A673 (cell line): ENCODE data around the gene CREBZF. TPM values are rescaled to one million over a fixed set of nuclear protein-coding genes. Genes with fewer than 3 reads are reported as not detected.

Experiments
- BruUV-seq: library from RNA; stranded (reverse); fragments of 400-500 nt; replicated peaks from 2 replicates; lab custom pipeline; 2021; lab: Mats Ljungman, UMichigan
- CTCF ChIA-PET: fragments of 300-600 bp; sonication (Branson Sonifier 250); formaldehyde crosslinking; loops from one replicate; lab custom pipeline; 2022; ENCODE audit warnings: antibody characterized with exemption; lab: Charles Lee
- POLR2A ChIA-PET: fragments of 300-600 bp; sonication (Branson Sonifier 250); formaldehyde crosslinking; loops from one replicate; lab custom pipeline; 2022; ENCODE audit warnings: antibody characterized with exemption; ENCODE audit not compliant: low non-redundant PET; lab: Charles Lee
- DNase-seq: peaks from one replicate; pipeline ENCODE4 v3.0.0-alpha.2; 2015; ENCODE audit warnings: low spot score
- H3K27ac ChIP-seq: fragments of 200-600 bp; sonication (generic); 2 replicates; pipeline ENCODE4 v1.5.1; 2016; ENCODE audit warnings: mixed run types, low read depth, mild to moderate bottlenecking, mixed read lengths, antibody characterized with exemption, low read length; ENCODE audit not compliant: poor library complexity, severe bottlenecking
- H3K27me3 ChIP-seq: fragments of 200-600 bp; sonication (generic); replicated peaks from 2 replicates; pipeline ENCODE4 v1.6.1; 2017; ENCODE audit warnings: mixed run types, low read depth, mild to moderate bottlenecking, mixed read lengths, antibody characterized with exemption, low read length; ENCODE audit not compliant: insufficient read depth, poor library complexity
- H3K36me3 ChIP-seq: fragments of 200-600 bp; sonication (generic); 2 replicates; pipeline ENCODE4 v1.6.1; 2016; ENCODE audit warnings: mixed run types, mild to moderate bottlenecking, mixed read lengths, antibody characterized with exemption, low read length; ENCODE audit not compliant: insufficient read depth, poor library complexity, severe bottlenecking
- H3K4me1 ChIP-seq: fragments of 200-600 bp; sonication (generic); 2 replicates; pipeline ENCODE4 v1.6.1; 2017; ENCODE audit warnings: mixed run types, mild to moderate bottlenecking, mixed read lengths, antibody characterized with exemption, low read length; ENCODE audit not compliant: insufficient read depth, poor library complexity, severe bottlenecking
- H3K4me3 ChIP-seq: fragments of 200-600 bp; sonication (generic); 2 replicates; pipeline ENCODE4 v1.5.1; 2016; ENCODE audit warnings: low read depth, mixed run types, mild to moderate bottlenecking, mixed read lengths, low read length; ENCODE audit not compliant: poor library complexity, severe bottlenecking
- H3K9me3 ChIP-seq: fragments of 200-600 bp; sonication (generic); 2 replicates; pipeline ENCODE4 v1.6.1; 2016; ENCODE audit warnings: mixed run types, low read depth, mild to moderate bottlenecking, mixed read lengths, antibody characterized with exemption, low read length; ENCODE audit not compliant: poor library complexity, severe bottlenecking
- EZH2 ChIP-seq: fragments of 200-600 bp; sonication (generic); IDR thresholded peaks from 2 replicates; pipeline ENCODE4 v1.6.1; 2017; ENCODE audit warnings: borderline replicate concordance, low read depth, mild to moderate bottlenecking, mixed read lengths, antibody characterized with exemption, low read length; ENCODE audit not compliant: poor library complexity, severe bottlenecking
- intact Hi-C: fragments of 100-400 bp; cut with micrococcal nuclease; formaldehyde crosslinking; loops from one replicate; pipeline ENCODE4 v1.10.0; 2022; ENCODE audit not compliant: unreplicated experiment
- total RNA-seq: library from RNA; stranded (reverse); gene quantifications from 2 replicates; pipeline ENCODE4 v1.2.3, GENCODE V29; 2021
- TF ChIP-seq, protein P1 (sequence below): fragments of 300-800, 200-600 bp; sonication (generic); conservative IDR thresholded peaks from 2 replicates; pipeline ENCODE4 v1.5.1; 2017; ENCODE audit warnings: low read depth, mild to moderate bottlenecking, antibody characterized with exemption, low read length, moderate library complexity, mixed read lengths

CREBZF gene
- total RNA-seq, 1 experiment from 2014 or later = 76.6 TPM

DNA sequence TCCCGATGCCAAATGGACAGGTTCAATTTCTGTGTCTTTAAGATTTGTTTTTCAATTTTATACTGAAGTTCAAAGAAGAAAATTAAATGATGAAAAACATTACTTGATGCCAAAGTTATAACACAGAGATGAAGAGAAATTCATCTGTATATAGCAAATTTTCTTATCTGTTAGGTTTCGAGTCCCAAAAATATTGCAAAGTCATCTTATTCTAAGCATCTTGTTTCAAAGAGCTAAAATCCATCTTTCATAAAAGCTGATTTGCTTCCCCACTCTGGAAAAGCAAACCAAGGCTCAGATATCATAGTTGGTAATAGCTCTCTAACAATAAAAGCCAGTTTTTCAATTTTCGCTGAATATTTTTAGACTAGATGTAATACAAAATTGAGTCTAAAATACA, 40.0 kb upstream of the CREBZF start:
- intact Hi-C loops = no loop called here
- ChIA-PET POLR2A (no interaction called here), CTCF (no interaction called here)

DNA sequence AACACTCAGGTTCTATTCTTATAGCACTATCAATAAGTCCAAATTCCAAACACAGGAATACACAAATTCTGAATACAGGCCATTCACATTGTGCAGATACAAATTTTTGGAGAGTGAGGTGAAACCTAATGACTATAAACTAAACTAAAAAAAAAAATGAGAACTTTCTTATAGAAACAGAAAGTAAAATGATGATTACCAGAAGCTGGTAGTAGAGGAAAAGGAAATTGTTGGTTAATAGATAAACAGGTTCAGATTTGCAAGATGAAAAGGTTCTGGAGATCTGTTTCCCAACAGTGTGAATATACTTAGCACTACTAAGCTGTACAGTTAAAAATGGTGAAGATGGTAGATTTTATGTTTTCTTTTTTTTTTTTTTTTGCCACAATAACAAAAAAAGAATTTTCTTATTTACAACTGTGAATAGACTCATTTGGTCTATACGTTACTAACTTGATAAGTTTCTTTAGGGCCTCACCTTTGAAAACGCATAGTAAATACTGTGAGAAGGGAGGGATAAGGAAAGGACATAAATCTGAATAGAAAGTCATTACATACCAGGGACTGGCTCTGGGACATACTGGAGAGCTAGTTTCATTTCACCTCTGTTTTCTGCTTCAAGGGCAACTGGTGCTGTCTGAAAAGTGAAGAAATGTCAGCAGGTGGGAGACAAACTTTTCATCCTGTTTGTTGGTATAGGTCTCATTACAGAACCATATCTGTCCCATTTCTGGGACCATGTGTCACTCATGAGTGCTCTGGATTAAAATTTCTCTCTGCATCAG, 35.2 kb upstream of the CREBZF start:
- Histone ChIP-seq H3K27me3 (peaks cover 45% of the 10 kb centered on the region), H3K27ac (no peak overlapping the region), H3K4me3 (no peak overlapping the region), H3K4me1 (no peaks in the 10 kb centered on the region), H3K9me3 (no peaks in the 10 kb centered on the region), H3K36me3 (no peaks in the 10 kb centered on the region)
- intact Hi-C loops = loop anchor here (5.0 kb wide), 1 partner anchor 142 kb away; no protein-coding TSS in a partner anchor
- BruUV-seq = no TSS peak
- no peak for DNase-seq
- CTCF ChIA-PET = no interaction called here
- TF ChIP-seq, protein P1, sequence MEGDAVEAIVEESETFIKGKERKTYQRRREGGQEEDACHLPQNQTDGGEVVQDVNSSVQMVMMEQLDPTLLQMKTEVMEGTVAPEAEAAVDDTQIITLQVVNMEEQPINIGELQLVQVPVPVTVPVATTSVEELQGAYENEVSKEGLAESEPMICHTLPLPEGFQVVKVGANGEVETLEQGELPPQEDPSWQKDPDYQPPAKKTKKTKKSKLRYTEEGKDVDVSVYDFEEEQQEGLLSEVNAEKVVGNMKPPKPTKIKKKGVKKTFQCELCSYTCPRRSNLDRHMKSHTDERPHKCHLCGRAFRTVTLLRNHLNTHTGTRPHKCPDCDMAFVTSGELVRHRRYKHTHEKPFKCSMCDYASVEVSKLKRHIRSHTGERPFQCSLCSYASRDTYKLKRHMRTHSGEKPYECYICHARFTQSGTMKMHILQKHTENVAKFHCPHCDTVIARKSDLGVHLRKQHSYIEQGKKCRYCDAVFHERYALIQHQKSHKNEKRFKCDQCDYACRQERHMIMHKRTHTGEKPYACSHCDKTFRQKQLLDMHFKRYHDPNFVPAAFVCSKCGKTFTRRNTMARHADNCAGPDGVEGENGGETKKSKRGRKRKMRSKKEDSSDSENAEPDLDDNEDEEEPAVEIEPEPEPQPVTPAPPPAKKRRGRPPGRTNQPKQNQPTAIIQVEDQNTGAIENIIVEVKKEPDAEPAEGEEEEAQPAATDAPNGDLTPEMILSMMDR = no peak
- TF ChIP-seq EZH2 = no peak
- POLR2A ChIA-PET = no interaction called here

More for the DNA sequence above, 40.0 kb upstream of the CREBZF start:
- Histone ChIP-seq H3K4me3 (no peak overlapping the region), H3K9me3 (no peaks in the 10 kb centered on the region), H3K36me3 (no peaks in the 10 kb centered on the region), H3K27ac (no peak overlapping the region), H3K4me1 (no peaks in the 10 kb centered on the region), H3K27me3 (peaks cover 53% of the 10 kb centered on the region)
- DNase-seq = no peak
- no TSS peak for BruUV-seq
- TF ChIP-seq EZH2 = no peak
- TF ChIP-seq, protein P1 = no peak

DNA sequence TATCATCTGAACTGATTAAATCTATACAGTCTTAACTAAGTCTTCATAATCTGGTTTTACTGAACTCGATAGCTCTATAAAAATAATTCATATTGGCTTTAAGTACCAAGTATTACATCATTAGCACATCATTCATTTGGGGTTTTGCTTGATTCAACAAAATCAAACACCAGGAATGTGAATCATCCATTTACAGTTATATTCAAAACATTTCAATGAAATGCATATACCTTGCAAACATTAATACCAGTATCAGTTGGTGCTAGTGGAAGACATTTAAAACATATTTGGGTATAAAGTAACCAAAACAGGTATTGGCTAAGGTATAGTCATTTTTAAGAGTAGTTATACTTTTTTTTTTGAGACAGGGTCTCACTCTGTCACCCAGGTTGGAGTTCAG, 33.3 kb upstream of the CREBZF start:
- no peaks in the 10 kb centered on the region for H3K4me1 ChIP-seq
- H3K27me3 ChIP-seq = peaks cover 27% of the 10 kb centered on the region
- CTCF ChIA-PET = no interaction called here
- intact Hi-C loops = loop anchor here (5.0 kb wide), 1 partner anchor 144 kb away; no protein-coding TSS in a partner anchor
- no peak overlapping the region for H3K27ac ChIP-seq
- no peak overlapping the region for H3K4me3 ChIP-seq
- DNase-seq = no peak
- no TSS peak for BruUV-seq
- POLR2A ChIA-PET = no interaction called here
- H3K9me3 ChIP-seq = no peaks in the 10 kb centered on the region
- H3K36me3 ChIP-seq = no peaks in the 10 kb centered on the region
- TF ChIP-seq, protein P1 = no peak
- TF ChIP-seq EZH2 = no peak
